ENCODE results near the gene NAT8L. TPM values are rescaled to one million over a fixed set of nuclear protein-coding genes. Genes with fewer than 3 reads are reported as not detected.

NAT8L gene
- total RNA-seq, 1 donor from 2014 or later = 8.3 TPM

GRCh38 chr4:2095236-2096072 lies 36.3 kb downstream of the NAT8L start:
- DNase-seq = no peak
- peaks cover 4% of the 10 kb centered on the region for H3K27me3 Mint-ChIP-seq (ENCODE audit: unreplicated experiment)

DNA sequence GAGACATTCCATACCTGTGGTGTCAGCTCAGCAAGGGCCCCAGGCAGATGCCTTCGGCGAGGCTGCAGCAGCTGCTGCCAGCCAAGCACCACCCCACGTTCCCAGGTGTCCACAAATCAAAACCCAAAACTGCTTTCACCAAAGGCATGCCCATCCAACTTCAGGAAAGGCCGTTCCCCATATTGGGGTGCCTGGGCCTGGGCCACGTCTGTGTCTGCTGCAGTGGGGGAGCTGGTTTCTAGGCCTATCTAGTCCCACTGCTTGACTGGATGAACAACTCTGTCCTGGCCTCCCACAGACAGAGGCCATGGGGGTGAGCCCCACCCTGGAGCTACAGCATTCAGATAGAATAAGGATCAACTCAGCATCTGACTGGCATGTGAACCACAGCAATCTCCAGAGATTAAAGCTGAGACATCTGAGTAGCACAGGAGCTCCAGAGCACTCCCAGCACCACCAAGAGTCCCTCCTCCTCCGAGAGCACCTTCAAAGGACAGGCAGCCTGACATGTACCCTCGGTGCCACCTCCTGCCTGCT lies 37.0 kb downstream of the NAT8L start:
- H3K27ac Mint-ChIP-seq (ENCODE audit: unreplicated experiment) = no peak overlapping the region
- H3K36me3 Mint-ChIP-seq (ENCODE audit: unreplicated experiment) = peaks cover 11% of the 10 kb centered on the region
- H3K4me1 Mint-ChIP-seq (ENCODE audit: low read depth, unreplicated experiment) = no peaks in the 10 kb centered on the region
- H3K4me3 Mint-ChIP-seq (ENCODE audit: unreplicated experiment) = no peak overlapping the region
- H3K27me3 Mint-ChIP-seq (ENCODE audit: unreplicated experiment) = peaks cover 4% of the 10 kb centered on the region
- DNase-seq = no peak
- peaks cover 6% of the 10 kb centered on the region for H3K9me3 Mint-ChIP-seq (ENCODE audit: unreplicated experiment)
- no peak for TF ChIP-seq CTCF (IDR thresholded peaks at IDR 0.05; ENCODE audit: partially characterized antibody, unreplicated experiment)

More at GRCh38 chr4:2095236-2096072, 36.3 kb downstream of the NAT8L start:
- Mint-ChIP-seq H3K4me1 (ENCODE audit: low read depth, unreplicated experiment) (no peaks in the 10 kb centered on the region), H3K4me3 (ENCODE audit: unreplicated experiment) (no peak overlapping the region), H3K36me3 (ENCODE audit: unreplicated experiment) (peaks cover 9% of the 10 kb centered on the region), H3K27ac (ENCODE audit: unreplicated experiment) (no peak overlapping the region), H3K9me3 (ENCODE audit: unreplicated experiment) (peaks cover 3% of the 10 kb centered on the region)
- no peak for TF ChIP-seq CTCF (IDR thresholded peaks at IDR 0.05; ENCODE audit: partially characterized antibody, unreplicated experiment)

DNA sequence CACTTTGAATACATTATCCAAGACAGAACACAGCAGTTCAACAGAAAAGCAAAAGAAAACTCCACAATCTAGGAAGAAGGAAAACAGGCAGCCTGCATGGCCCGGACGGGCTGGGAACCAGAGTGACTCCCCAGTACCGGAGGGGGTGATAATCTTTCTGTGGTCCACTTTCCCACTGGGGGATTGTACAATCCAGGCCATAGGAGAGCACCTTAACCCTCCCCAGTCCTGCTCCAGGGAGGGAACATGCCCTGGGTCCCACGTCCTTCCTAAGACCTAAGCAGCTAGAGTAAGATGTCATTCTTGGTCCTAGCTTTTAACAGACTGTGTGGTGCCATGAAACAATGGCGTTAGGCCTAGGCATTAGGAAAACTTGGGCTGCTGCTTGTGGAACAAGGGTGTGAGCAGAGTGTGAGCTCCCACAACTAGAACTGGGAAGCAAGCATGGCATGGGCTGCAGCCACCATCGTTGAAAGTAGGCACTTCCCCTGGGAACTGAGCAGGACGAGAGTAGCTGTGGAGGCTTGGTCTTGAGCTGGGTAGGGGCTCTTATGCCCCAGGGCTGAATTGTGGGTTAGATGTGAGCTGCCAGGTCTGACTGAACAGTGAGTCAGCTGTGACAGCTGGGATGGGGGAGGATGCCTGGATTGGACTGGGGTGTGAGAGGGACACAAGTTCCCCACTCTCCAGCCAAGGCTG lies 42.4 kb downstream of the NAT8L start:
- H3K4me1 Mint-ChIP-seq (ENCODE audit: low read depth, unreplicated experiment) = no peaks in the 10 kb centered on the region
- peaks cover 5% of the 10 kb centered on the region for H3K27me3 Mint-ChIP-seq (ENCODE audit: unreplicated experiment)
- H3K4me3 Mint-ChIP-seq (ENCODE audit: unreplicated experiment) = no peak overlapping the region
- no peak for TF ChIP-seq CTCF (IDR thresholded peaks at IDR 0.05; ENCODE audit: partially characterized antibody, unreplicated experiment)
- no peak overlapping the region for H3K27ac Mint-ChIP-seq (ENCODE audit: unreplicated experiment)
- peaks cover 13% of the 10 kb centered on the region for H3K9me3 Mint-ChIP-seq (ENCODE audit: unreplicated experiment)
- no peak for DNase-seq
- H3K36me3 Mint-ChIP-seq (ENCODE audit: unreplicated experiment) = peaks cover 31% of the 10 kb centered on the region

DNA sequence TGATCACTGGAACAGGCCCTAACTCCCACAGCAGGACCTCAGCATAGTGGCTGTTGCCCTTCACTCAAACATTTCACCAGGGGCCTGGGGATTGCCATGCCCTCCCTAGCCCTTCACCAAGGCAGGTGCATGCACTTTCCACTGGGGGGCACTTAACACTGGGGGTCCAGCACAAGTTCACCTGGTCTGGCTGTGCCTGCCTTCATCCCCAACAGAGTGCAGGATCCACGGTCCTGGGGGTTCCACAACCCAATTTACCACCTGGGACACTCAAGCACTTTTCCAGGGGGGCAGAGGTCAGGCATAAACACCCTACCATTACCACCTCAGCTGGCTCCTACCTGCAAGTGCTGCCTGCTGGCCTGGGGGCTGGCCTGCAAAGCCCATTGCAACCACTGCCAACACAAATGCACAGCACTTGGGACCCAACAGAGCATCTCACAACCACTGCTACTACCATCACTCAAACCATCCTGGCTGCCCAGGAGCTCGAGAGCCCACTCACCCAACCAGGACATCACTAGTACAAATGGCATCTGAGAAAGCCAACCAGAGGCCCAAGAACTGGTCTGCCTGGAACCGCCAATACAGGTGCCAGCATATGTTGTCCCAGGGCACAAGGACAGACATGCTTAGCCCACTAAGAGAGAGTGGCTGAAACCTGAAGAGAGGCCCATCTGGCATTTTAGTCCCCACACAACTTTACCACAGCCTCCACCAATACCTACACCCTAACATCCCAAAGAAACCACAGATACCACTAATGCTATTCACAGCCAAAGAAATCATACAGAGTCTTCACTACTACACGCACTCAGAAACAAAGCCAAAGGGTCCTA lies 43.1 kb downstream of the NAT8L start:
- Mint-ChIP-seq H3K4me3 (ENCODE audit: unreplicated experiment) (no peak overlapping the region), H3K27ac (ENCODE audit: unreplicated experiment) (no peak overlapping the region), H3K9me3 (ENCODE audit: unreplicated experiment) (peaks cover 13% of the 10 kb centered on the region), H3K4me1 (ENCODE audit: low read depth, unreplicated experiment) (no peaks in the 10 kb centered on the region), H3K27me3 (ENCODE audit: unreplicated experiment) (peaks cover 5% of the 10 kb centered on the region), H3K36me3 (ENCODE audit: unreplicated experiment) (peaks cover 24% of the 10 kb centered on the region)
- no peak for TF ChIP-seq CTCF (IDR thresholded peaks at IDR 0.05; ENCODE audit: partially characterized antibody, unreplicated experiment)
- DNase-seq = no peak

Measured in glutamatergic neuron (in vitro differentiated cells).